WERI-Rb-1 (cell line): ENCODE data around the gene MACIR.
"Not testable (repeated sequence)": the region's sequence is repeated elsewhere in the genome, so short reads cannot be mapped to it uniquely, and the experiment has no call there.

Experiments used
- DNase-seq: peaks from one replicate; pipeline ENCODE4 v3.0.0-alpha.2; 2020
- H3K27ac ChIP-seq: fragments of 250-450 bp; sonication (Bioruptor Pico); 2 replicates; pipeline ENCODE4 v1.5.1; 2020; ENCODE audit warnings: mild to moderate bottlenecking, moderate library complexity
- H3K27me3 ChIP-seq: fragments of 250-450 bp; sonication (Bioruptor Pico); 2 replicates; pipeline ENCODE4 v1.5.1; 2021; ENCODE audit warnings: mild to moderate bottlenecking, low read depth, moderate library complexity; ENCODE audit not compliant: insufficient read depth, severe bottlenecking
- H3K36me3 ChIP-seq: fragments of 250-450 bp; sonication (Bioruptor Pico); 2 replicates; pipeline ENCODE4 v1.5.1; 2020; ENCODE audit warnings: mild to moderate bottlenecking, moderate library complexity
- H3K4me3 ChIP-seq: 2 replicates; pipeline ENCODE4 v1.5.1; 2011; ENCODE audit warnings: low read depth, mild to moderate bottlenecking, control low read depth, low read length
- H3K9me3 ChIP-seq: fragments of 250-450 bp; sonication (Bioruptor Pico); 2 replicates; pipeline ENCODE4 v1.5.1; 2021; ENCODE audit warnings: mild to moderate bottlenecking, moderate library complexity; ENCODE audit not compliant: severe bottlenecking
- TF ChIP-seq, protein P1 (sequence below): IDR thresholded peaks from 2 replicates; pipeline ENCODE4 v1.5.1; 2011; ENCODE audit warnings: low read depth, mild to moderate bottlenecking, control low read depth, inconsistent platforms, low read length

Gene MACIR

DNA sequence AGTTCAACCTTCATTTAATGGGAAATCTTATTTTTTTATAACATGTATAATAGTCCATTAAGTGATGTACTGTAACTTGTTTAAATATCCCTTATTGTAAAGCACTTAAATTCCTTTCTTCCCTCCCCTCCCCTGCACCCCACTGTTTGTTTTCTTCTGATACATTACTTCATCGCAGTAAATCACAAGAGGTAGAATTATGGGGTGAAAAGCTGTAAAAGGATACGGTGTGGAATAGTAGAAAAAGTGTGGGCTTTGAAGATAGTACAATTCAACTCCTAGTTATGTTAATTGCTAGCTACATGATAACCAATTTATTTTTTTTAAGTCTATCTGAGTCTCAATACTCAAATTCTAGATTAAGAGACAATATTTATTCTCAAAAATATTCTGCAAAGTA, 41.9 kb upstream of the MACIR start:
- DNase-seq, result no peak
- Histone ChIP-seq H3K9me3 (peaks cover 3% of the 10 kb centered on the region), H3K4me3 (no peak overlapping the region), H3K27ac (no peak overlapping the region), H3K27me3 (no peaks in the 10 kb centered on the region), H3K36me3 (no peaks in the 10 kb centered on the region)
- TF ChIP-seq, protein P1, sequence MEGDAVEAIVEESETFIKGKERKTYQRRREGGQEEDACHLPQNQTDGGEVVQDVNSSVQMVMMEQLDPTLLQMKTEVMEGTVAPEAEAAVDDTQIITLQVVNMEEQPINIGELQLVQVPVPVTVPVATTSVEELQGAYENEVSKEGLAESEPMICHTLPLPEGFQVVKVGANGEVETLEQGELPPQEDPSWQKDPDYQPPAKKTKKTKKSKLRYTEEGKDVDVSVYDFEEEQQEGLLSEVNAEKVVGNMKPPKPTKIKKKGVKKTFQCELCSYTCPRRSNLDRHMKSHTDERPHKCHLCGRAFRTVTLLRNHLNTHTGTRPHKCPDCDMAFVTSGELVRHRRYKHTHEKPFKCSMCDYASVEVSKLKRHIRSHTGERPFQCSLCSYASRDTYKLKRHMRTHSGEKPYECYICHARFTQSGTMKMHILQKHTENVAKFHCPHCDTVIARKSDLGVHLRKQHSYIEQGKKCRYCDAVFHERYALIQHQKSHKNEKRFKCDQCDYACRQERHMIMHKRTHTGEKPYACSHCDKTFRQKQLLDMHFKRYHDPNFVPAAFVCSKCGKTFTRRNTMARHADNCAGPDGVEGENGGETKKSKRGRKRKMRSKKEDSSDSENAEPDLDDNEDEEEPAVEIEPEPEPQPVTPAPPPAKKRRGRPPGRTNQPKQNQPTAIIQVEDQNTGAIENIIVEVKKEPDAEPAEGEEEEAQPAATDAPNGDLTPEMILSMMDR, result no peak

GRCh38 chr5:103217101-103217500, 41.5 kb upstream of the MACIR start:
- TF ChIP-seq, protein P1, result no peak
- peaks cover 3% of the 10 kb centered on the region for H3K9me3 ChIP-seq
- no peaks in the 10 kb centered on the region for H3K27me3 ChIP-seq
- no peaks in the 10 kb centered on the region for H3K36me3 ChIP-seq
- DNase-seq, result no peak
- H3K27ac ChIP-seq, result no peak overlapping the region
- no peak overlapping the region for H3K4me3 ChIP-seq

DNA sequence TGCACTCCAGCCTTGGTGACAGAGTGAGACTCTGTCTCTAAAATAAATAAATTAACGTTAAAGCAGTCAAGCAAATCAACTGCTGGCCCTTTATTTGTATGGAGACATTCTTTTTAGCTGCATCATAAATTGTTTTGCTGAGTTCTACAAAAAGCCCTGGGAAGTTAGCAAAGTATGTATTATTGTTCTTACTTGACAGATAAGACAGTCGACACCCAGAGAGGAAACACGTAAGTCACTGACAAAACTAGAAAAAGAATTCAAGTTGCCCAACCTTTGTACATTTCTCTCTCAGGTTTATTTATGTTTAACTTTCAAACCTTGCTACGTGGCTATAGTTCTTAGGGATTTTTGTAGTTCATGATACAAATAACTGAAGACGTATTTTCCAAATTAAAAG, 40.4 kb upstream of the MACIR start:
- H3K27me3 ChIP-seq, result no peaks in the 10 kb centered on the region
- no peak for DNase-seq
- H3K4me3 ChIP-seq, result no peak overlapping the region
- no peak overlapping the region for H3K27ac ChIP-seq
- peaks cover 3% of the 10 kb centered on the region for H3K9me3 ChIP-seq
- TF ChIP-seq, protein P1, result no peak
- no peaks in the 10 kb centered on the region for H3K36me3 ChIP-seq

- not testable (repeated sequence) for H3K27ac ChIP-seq, H3K27me3 ChIP-seq, H3K9me3 ChIP-seq, H3K4me3 ChIP-seq, DNase-seq, H3K36me3 ChIP-seq
Observed at GRCh38 chr5:103219074-103219473, 39.5 kb upstream of the MACIR start.

- Histone ChIP-seq H3K27me3 (no peaks in the 10 kb centered on the region), H3K9me3 (peaks cover 3% of the 10 kb centered on the region), H3K36me3 (no peaks in the 10 kb centered on the region), H3K27ac (no peak overlapping the region), H3K4me3 (no peak overlapping the region)
- TF ChIP-seq, protein P1, result no peak
- DNase-seq, result no peak
Observed at GRCh38 chr5:103223031-103223955, 35.3 kb upstream of the MACIR start.

- no peak overlapping the region for H3K4me3 ChIP-seq
- no peaks in the 10 kb centered on the region for H3K9me3 ChIP-seq
- no peaks in the 10 kb centered on the region for H3K36me3 ChIP-seq
- DNase-seq, result peak; percentile 54
- no peak overlapping the region for H3K27ac ChIP-seq
- TF ChIP-seq, protein P1, result peak; percentile 74
- H3K27me3 ChIP-seq, result no peaks in the 10 kb centered on the region
Observed at GRCh38 chr5:103224118-103224893, 34.3 kb upstream of the MACIR start.
